GM18873 (cell line): ENCODE data around the gene GNAT3.

Experiments
- ATAC-seq: cut with Tn5 transposase; IDR thresholded peaks from one replicate; pipeline ENCODE4 v1.9.1; 2021; ENCODE audit warnings: mild to moderate bottlenecking, moderate library complexity, moderate number of reproducible peaks; ENCODE audit not compliant: unreplicated experiment, low FRiP score

GNAT3 gene

GRCh38 chr7:80505900-80506500 is 5.9 kb downstream of the GNAT3 start:
- no peak for ATAC-seq

DNA sequence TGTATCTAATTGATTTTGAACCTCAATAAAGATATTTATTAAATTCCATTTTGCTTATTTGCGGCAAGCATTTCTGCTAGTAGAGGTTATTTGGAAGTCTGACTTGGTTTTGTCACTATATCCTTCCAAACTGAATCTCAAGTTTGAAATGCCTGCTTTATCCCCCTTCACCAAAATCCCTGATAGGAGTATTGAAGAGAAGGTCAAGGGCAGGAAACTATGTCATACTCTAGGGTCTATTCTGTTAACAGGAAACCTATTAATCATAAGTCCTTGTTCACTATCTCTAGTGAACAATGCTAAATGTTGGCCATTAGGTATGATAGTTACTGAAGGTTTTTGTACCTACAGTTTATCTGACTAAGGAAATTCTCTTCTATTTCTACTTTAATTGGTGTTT is 11.5 kb downstream of the GNAT3 start:
- no peak for ATAC-seq

- no peak for ATAC-seq
These were observed 12.4 kb downstream of the GNAT3 start for GRCh38 chr7:80499350-80499953.

DNA sequence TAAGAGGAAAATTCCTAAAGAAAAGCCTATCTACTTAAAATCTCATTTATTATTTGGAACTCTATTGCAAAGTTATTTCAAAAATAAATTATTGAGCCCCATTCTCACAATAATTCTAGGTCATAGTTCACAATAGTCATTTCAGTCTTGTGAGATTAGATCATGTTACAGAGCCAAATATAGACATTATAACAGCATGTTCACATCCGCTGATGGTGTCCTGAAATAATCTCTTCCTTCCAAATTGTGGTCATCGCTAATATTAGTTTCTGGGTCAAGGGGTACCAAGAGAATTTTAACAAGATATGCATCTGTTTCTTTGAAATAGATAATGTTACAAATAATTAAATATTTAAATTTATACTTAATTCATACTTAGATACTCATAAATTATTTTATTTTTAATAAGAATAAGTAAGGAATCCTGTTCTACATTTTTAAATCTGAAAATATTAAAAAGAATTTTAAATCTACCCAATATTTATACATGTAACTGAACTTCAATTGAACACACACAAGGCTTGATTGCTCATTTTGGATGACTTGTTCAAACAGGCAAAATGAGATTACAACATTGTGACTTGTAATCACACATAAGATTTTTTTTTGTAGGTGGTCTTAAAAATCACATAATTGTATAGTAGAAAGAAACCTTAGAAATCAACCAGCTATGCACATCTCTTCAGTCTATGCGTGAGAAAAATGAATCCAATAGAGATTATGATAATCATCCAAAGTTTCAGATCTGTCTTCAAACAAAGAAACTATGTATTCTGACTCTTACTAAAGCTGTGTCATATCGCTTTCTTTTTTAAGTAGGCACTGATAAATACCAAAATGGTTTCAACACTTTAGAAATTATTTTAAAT is 13.1 kb downstream of the GNAT3 start:
- ATAC-seq = no peak

GRCh38 chr7:80496586-80496985 is 15.3 kb downstream of the GNAT3 start:
- no peak for ATAC-seq

DNA sequence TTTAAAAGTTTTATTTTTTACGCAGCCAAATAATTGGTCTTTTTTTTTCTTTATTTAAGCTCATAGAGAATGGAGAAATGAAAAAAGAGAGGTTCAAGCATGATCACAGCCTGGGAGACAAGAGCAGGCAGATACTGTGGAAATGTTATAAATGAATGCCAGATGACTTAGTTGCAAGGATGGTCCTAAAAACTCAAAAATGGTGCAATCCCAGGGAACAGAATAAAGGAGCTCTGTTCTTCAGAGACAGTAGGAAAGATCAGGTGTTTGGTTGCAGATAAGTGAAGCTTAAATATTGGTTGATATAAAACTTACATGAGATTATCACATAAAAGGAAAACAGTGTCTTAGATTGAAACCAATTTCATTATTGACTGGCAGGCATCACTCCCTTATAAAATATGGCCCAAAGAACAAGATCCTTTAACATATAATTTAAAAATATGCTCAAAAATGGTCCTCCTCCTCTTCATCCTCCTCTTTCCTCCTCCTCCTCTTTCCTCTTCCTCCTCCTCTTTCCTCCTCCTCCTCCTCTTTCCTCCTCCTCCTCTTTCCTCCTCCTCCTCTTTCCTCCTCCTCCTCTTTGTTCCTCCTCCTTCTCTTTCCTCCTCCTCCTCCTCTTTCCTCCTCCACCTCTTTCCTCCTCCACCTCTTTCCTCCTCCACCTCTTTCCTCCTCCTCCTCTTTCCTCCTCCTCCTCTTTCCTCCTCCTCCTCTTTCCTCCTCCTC is 18.6 kb downstream of the GNAT3 start:
- no peak for ATAC-seq

- ATAC-seq = no peak
These were observed 20.4 kb downstream of the GNAT3 start for GRCh38 chr7:80491462-80491861.

DNA sequence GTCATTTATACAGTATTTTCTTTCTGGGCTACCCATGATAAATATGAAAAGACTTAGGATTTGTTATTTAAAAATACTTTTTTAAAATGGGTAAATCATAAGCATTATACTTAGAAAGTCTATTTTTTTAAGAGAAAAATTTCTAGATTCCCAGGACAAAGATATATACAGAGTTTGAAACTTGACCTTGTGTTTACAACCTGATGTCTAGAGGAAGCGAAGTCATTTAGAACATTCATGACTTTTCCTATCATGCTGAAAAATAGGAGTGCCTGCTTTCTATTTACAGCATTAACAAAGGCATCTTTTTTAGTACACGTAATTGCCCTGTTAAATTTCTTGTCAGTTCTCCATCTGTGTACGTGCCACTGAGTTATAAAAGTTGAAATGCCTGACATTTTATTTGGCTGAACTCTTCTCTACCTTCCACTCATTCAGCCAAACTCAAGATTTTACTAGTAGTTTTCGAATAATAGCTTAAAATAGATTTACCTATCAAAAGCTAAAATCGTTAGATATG is 23.0 kb downstream of the GNAT3 start:
- no peak for ATAC-seq

GRCh38 chr7:80488406-80488805 is 23.5 kb downstream of the GNAT3 start:
- no peak for ATAC-seq

DNA sequence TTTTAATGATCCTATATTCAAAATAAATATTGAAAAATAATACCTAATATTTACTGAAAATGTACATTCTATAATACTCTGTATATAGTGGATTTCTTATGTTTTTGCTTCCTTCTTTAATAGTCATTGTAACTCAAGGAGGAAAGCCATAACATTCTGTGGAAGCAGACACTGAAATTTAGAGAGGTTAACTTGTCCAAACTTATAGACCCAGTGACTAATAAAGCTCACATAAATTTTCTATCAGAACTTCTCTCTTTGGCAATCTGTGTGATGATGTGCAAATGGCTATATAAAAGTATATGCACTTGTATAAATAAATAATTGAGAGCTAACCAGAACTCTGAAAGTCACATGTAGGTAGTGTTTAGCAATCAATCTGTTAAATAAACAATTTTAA is 26.1 kb downstream of the GNAT3 start:
- ATAC-seq = no peak

DNA sequence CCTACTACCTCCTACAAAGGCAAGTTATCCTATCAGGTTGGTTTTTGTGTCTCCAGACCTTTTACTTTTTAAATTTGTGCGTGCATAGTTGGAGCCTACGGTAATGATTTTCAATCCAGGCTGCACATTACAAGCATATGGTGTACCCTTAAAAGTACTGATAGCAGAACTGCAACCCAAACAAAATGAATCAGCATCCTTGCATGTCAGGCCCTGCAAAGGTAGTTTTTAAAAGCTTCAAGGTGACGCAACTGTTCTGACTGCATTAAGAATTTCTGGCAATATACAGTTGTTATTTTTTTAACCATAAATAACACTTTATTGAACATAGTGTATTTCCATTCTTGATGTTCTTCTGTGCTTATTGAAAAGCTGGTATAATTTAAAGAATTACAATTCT is 28.9 kb downstream of the GNAT3 start:
- no peak for ATAC-seq

DNA sequence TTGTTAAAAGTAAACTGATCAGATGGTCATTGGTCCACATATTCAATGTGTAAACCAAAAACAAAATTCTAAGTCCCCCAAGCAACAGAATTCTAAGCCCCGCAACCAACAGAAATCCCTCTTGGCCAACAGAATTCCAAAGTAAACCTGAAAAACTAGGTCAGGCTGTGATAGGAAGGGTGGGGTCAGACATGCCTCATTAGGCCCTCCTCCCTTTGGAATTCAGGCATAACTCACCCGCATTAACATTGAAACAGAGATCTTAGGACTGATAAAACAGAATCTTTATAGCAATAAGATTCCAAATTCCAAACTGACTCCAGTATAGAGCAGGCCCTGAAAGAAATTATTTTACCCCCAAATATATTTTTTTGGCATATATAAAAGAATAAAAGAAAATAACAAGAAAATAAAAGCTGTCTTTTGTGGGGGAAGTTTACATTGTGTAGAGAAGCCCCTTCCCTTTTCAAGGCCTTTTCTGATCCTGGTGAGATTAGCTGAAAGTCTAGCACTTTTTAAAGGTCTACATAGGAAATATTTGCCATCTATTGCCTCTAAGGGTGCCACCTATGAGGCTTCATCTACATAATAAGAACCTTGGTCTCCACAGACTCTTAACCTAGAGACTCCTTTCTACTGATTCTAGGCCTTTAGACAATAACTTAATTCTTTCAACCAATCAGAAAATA is 30.5 kb downstream of the GNAT3 start:
- no peak for ATAC-seq

DNA sequence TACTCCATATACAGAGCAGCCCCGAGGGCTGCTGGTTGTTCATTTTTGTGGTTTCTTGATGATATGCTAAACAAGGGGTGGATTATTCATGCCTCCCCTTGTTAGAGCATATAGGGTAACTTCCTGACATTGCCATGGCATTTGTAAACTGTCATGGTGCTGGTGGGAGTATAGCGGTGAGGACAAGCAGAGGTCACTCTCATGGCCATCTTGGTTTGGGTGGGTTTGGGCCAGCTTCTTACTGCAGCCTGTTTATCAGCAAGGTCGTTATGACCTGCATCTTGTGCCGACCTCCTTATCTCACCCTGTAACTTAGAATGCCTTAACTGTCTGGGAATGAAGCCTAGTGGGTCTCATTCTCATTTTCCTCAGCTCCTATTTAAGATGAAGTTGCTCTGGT is 31.3 kb downstream of the GNAT3 start:
- no peak for ATAC-seq

GRCh38 chr7:80478683-80479082 is 33.2 kb downstream of the GNAT3 start:
- ATAC-seq = no peak

GRCh38 chr7:80476035-80476434 is 35.8 kb downstream of the GNAT3 start:
- no peak for ATAC-seq

- ATAC-seq = no peak
These were observed 36.5 kb downstream of the GNAT3 start for GRCh38 chr7:80475383-80475782.

GRCh38 chr7:80473751-80474150 is 38.1 kb downstream of the GNAT3 start:
- ATAC-seq = no peak

DNA sequence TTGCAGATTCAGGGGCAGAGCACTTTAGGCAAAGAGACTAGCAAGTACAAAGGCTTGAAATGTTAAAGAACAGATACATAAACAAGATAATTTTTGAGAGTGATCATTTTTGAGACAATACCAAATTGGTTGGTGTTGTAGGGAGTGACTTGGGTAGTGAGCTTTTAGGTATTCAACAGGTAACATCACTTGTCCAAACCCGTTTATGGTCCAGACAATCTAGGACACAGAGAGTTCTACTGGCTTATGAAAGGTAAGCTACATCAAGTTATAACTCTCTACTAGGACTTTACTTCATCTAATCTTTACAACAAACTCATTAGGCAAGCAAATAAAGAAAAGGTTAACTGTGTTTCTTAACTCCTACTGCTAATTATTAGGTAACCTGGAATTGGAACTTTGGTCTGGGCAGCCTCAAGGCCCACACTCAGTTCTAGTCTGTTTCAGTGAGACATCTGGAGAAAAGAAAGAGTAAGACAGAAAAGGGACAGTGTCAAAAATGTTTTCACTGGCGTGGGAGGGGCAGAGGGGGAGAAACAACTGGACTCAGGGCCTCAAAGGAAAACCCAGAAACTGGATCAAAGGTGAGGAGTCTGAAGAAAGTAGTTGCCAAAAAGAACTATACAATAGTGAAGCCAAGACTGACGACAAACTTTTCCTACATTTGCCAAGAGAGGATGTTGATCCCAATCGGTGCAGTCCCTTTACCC is 39.2 kb downstream of the GNAT3 start:
- no peak for ATAC-seq

DNA sequence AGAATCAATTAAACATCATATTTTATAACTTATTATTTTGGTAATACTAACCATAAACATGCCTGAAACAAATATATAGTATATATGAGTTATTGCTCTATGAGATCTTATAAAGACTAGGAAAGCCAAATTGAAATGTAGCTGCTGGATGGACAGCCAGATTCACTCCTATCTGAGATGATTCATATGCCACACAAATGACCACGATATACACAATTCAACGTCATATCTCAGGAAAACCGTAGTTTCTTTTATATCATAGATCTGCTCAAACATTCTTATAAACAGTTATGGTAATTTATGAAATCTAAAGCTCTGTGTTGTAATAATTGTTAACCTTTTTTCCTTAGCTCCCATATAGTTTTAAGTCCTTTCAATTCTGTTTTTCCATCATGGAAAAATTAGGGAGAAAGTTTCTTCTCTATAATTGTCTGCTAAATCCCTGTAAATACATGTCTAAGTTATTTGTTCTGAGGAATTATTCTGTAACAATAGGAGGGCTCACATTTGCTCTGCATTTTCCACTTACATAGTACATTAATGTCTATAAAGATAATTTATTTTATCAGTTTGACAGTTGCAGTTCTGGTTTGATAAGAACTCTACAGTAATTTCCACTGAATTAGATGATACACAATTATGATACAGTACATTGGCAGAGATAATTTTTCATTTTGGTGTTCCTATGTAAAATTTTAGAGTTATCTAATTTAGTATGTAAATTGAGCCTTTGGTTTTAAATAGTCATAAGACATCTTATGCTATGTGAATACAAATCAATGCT is 42.7 kb downstream of the GNAT3 start:
- no peak for ATAC-seq
